Measurements from ENCODE around the gene AJAP1. TPM values are rescaled to one million over a fixed set of nuclear protein-coding genes. Genes with fewer than 3 reads are reported as not detected.
A peak's percentile ranks its signal among the peaks of the same experiment; 100 is the strongest.

The AJAP1 gene
- total RNA-seq, 2 experiments from 2014 or later, result 0.39 to 0.47 TPM

DNA sequence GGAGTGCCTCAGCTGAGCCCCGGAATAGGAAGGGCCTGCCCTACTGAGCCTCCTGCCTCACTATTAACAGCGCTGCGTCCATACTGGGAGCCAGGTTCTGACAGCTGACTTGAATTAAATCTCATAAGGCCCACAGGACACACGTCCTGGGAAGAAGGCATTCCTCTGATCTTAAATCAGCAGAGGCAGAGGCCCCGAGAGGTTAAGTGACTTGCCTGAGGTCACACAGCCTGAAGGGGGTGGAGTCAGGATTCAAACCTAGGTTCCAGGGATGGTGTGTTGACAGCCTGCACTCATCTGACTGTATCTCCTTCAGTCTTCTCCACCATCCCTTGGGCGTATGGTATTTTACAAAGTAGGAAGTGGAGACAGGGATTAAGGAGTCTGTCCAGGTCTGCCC, 79.8 kb downstream of the AJAP1 start:
- no peak for TF ChIP-seq CTCF (IDR thresholded peaks at IDR 0.05)
- intact Hi-C loops (cut with DNase I, micrococcal nuclease), result no loop called here
- Mint-ChIP-seq H3K27ac (no peak overlapping the region), H3K9me3 (peaks cover 4% of the 10 kb centered on the region), H3K4me3 (no peak overlapping the region), H3K36me3 (ENCODE audit: low read depth) (no peaks in the 10 kb centered on the region), H3K4me1 (ENCODE audit: low read depth) (peaks cover 5% of the 10 kb centered on the region), H3K27me3 (peaks cover 18% of the 10 kb centered on the region)
- POLR2A ChIA-PET, result no interaction called here
- Histone ChIP-seq H3K4me3 (ENCODE audit: low read length) (no peak overlapping the region), H3K9me3 (ENCODE audit: control insufficient read depth in 1 of 2, insufficient read depth in 1 of 2, low read length in 2 of 2) (peaks cover 5 to 28% of the 10 kb centered on the region in 2 experiments), H3K36me3 (ENCODE audit: insufficient read depth, low read length) (no peaks in the 10 kb centered on the region), H3K4me1 (ENCODE audit: insufficient read depth, low read length) (no peaks in the 10 kb centered on the region), H3K27me3 (ENCODE audit: control insufficient read depth in 1 of 2, insufficient read depth in 2 of 2, low read length in 2 of 2) (peaks cover 0 to 5% of the 10 kb centered on the region in 2 experiments), H3K27ac (ENCODE audit: low read depth in 1 of 2, low read length in 2 of 2) (no peak overlapping the region)
- no peak for ATAC-seq (ENCODE audit: poor library complexity)
- DNase-seq, result no peak
- CTCF ChIA-PET, result no interaction called here

DNA sequence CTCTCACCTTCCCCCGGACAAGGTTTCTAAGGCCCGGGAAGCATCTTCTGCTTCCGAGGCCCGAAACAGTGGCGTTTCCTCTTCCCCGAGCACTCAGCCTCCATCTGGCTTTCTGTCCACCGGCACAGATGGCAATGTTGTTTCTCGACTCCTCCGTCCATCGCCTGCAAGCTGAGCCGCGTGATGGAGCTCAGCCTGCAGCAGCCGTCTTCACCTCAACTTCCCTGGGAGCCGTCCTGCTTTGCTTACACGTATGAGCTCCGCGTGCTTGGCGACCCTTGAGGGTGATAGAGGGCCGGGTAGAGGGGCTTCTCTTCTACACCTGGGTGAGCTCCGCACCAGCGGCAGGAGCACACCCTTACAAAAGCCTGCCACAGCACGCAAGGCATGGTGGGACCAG, 80.4 kb downstream of the AJAP1 start:
- H3K4me1 Mint-ChIP-seq (ENCODE audit: low read depth), result peaks cover 5% of the 10 kb centered on the region
- peaks cover 21% of the 10 kb centered on the region for H3K27me3 Mint-ChIP-seq
- intact Hi-C loops (cut with DNase I, micrococcal nuclease), result no loop called here
- Histone ChIP-seq H3K27ac (ENCODE audit: low read depth in 1 of 2, low read length in 2 of 2) (no peak overlapping the region), H3K27me3 (ENCODE audit: control insufficient read depth in 1 of 2, insufficient read depth in 2 of 2, low read length in 2 of 2) (peaks cover 0 to 5% of the 10 kb centered on the region in 2 experiments), H3K9me3 (ENCODE audit: control insufficient read depth in 1 of 2, insufficient read depth in 1 of 2, low read length in 2 of 2) (peaks cover 5 to 28% of the 10 kb centered on the region in 2 experiments), H3K4me1 (ENCODE audit: insufficient read depth, low read length) (no peaks in the 10 kb centered on the region), H3K4me3 (ENCODE audit: low read length) (no peak overlapping the region), H3K36me3 (ENCODE audit: insufficient read depth, low read length) (no peaks in the 10 kb centered on the region)
- DNase-seq (no peak), ATAC-seq (ENCODE audit: poor library complexity) (no peak)
- CTCF ChIA-PET, result no interaction called here
- H3K36me3 Mint-ChIP-seq (ENCODE audit: low read depth), result no peaks in the 10 kb centered on the region
- peaks cover 4% of the 10 kb centered on the region for H3K9me3 Mint-ChIP-seq
- no peak overlapping the region for H3K4me3 Mint-ChIP-seq
- POLR2A ChIA-PET, result no interaction called here
- no peak overlapping the region for H3K27ac Mint-ChIP-seq
- TF ChIP-seq CTCF (IDR thresholded peaks at IDR 0.05), result no peak

GRCh38 chr1:4736254-4736653, 81.8 kb downstream of the AJAP1 start:
- TF ChIP-seq CTCF (IDR thresholded peaks at IDR 0.05), result no peak
- H3K27me3 Mint-ChIP-seq, result peaks cover 23% of the 10 kb centered on the region
- Histone ChIP-seq H3K27me3 (ENCODE audit: control insufficient read depth in 1 of 2, insufficient read depth in 2 of 2, low read length in 2 of 2) (peaks cover 0 to 5% of the 10 kb centered on the region in 2 experiments), H3K36me3 (ENCODE audit: insufficient read depth, low read length) (no peaks in the 10 kb centered on the region), H3K27ac (ENCODE audit: low read depth in 1 of 2, low read length in 2 of 2) (no peak overlapping the region), H3K9me3 (ENCODE audit: control insufficient read depth in 1 of 2, insufficient read depth in 1 of 2, low read length in 2 of 2) (peaks cover 5 to 28% of the 10 kb centered on the region in 2 experiments), H3K4me3 (ENCODE audit: low read length) (no peak overlapping the region), H3K4me1 (ENCODE audit: insufficient read depth, low read length) (no peaks in the 10 kb centered on the region)
- H3K4me1 Mint-ChIP-seq (ENCODE audit: low read depth), result peaks cover 5% of the 10 kb centered on the region
- no peak overlapping the region for H3K27ac Mint-ChIP-seq
- POLR2A ChIA-PET, result no interaction called here
- CTCF ChIA-PET, result no interaction called here
- H3K9me3 Mint-ChIP-seq, result peaks cover 4% of the 10 kb centered on the region
- no peak overlapping the region for H3K4me3 Mint-ChIP-seq
- intact Hi-C loops (cut with DNase I, micrococcal nuclease), result no loop called here
- DNase-seq (peak in 2 of 14 experiments; percentile 9 to 31), ATAC-seq (ENCODE audit: poor library complexity) (no peak)
- H3K36me3 Mint-ChIP-seq (ENCODE audit: low read depth), result no peaks in the 10 kb centered on the region
